CD4-positive, alpha-beta T cell (primary cell): ENCODE data around the gene BGN. TPM values are rescaled to one million over a fixed set of nuclear protein-coding genes. Genes with fewer than 3 reads are reported as not detected.

Experiments used
- ATAC-seq: fragments of 200-7000 bp; cut with Tn5 transposase; one replicate; pipeline ENCODE4 v1.10.0; 2022; ENCODE audit warnings: mild to moderate bottlenecking; ENCODE audit not compliant: poor library complexity
- CTCF ChIA-PET: fragments of 350-600 bp; sonication (Branson Sonifier 250); formaldehyde crosslinking; loops from one replicate; lab custom pipeline; 2021; ENCODE audit warnings: antibody characterized with exemption, inconsistent platforms; lab: Charles Lee
- POLR2A ChIA-PET: fragments of 350-600 bp; sonication (Branson Sonifier 250); formaldehyde crosslinking; loops from one replicate; lab custom pipeline; 2021; ENCODE audit warnings: antibody characterized with exemption, inconsistent platforms; lab: Charles Lee
- DNase-seq, 14 experiments: peaks; one replicate each; pipeline ENCODE4 v3.0.0-alpha.2; 2013 to 2020; ENCODE audit warnings: mixed read lengths in 2 of 14
- H3K27ac ChIP-seq, 2 donors: one replicate each; pipeline versions ENCODE4 v1.5.1 to v1.7.0; 2013; ENCODE audit warnings: low read length in 2 of 2, low read depth in 1 of 2, mild to moderate bottlenecking in 1 of 2
- H3K27me3 ChIP-seq, 2 experiments: 1 replicate in 1 of 2; 2 replicates in 1 of 2; pipeline versions ENCODE4 v1.6.1 to v1.7.0; 2013; ENCODE audit warnings: low read length in 2 of 2, control low read depth in 1 of 2, mild to moderate bottlenecking in 1 of 2, moderate library complexity in 1 of 2; ENCODE audit not compliant: insufficient read depth in 2 of 2, control insufficient read depth in 1 of 2
- H3K36me3 ChIP-seq: one replicate; pipeline ENCODE4 v1.6.1; 2013; ENCODE audit warnings: low read length, control low read depth; ENCODE audit not compliant: insufficient read depth
- H3K4me1 ChIP-seq: one replicate; pipeline ENCODE4 v1.6.1; 2013; ENCODE audit warnings: low read length, control low read depth; ENCODE audit not compliant: insufficient read depth
- H3K4me3 ChIP-seq: one replicate; pipeline ENCODE4 v1.5.1; 2013; ENCODE audit warnings: mild to moderate bottlenecking, low read length, moderate library complexity
- H3K9me3 ChIP-seq, 2 experiments: 1 replicate in 1 of 2; 2 replicates in 1 of 2; pipeline versions ENCODE4 v1.6.1 to v1.7.0; 2013; ENCODE audit warnings: low read length in 2 of 2, mild to moderate bottlenecking in 2 of 2, control low read depth in 1 of 2, moderate library complexity in 1 of 2; ENCODE audit not compliant: control insufficient read depth in 1 of 2, insufficient read depth in 1 of 2
- H3K27ac Mint-ChIP-seq: one replicate; pipeline ENCODE4 v1.8.0; 2020; ENCODE audit warnings: mixed read lengths
- H3K27me3 Mint-ChIP-seq: one replicate; pipeline ENCODE4 v1.8.0; 2021; ENCODE audit warnings: mixed read lengths
- H3K36me3 Mint-ChIP-seq: one replicate; pipeline ENCODE4 v1.8.0; 2021; ENCODE audit warnings: low read depth, mixed read lengths
- H3K4me1 Mint-ChIP-seq: one replicate; pipeline ENCODE4 v1.8.0; 2021; ENCODE audit warnings: low read depth, mixed read lengths
- H3K4me3 Mint-ChIP-seq: one replicate; pipeline ENCODE4 v1.8.0; 2020; ENCODE audit warnings: mild to moderate bottlenecking, mixed read lengths
- H3K9me3 Mint-ChIP-seq: one replicate; pipeline ENCODE4 v1.8.0; 2020; ENCODE audit warnings: mixed read lengths
- CTCF ChIP-seq: fragments of 200-600 bp; IDR thresholded peaks from one replicate; pipeline ENCODE4 v1.8.0; 2022; ENCODE audit warnings: antibody characterized with exemption, mild to moderate bottlenecking
- intact Hi-C, 2 experiments: fragments of 100-400 bp; cut with DNase I in 1 of 2; cut with micrococcal nuclease in 1 of 2; formaldehyde crosslinking; loops; one replicate each; pipeline versions ENCODE4 v1.15.1 to v1.9.0; 2023 to 2025; cut with DNase I, micrococcal nuclease
- total RNA-seq, 174 experiments: library from RNA in 2 of 174; stranded (reverse) in 2 of 174; gene quantifications; one replicate each; pipeline ENCODE4 v1.2.3 and lab custom pipeline; 2021 to 2026

BGN gene
- total RNA-seq, 2 experiments from 2014 or later = not detected

GRCh38 chrX:153519569-153520286 is 24.9 kb downstream of the BGN start:
- no peak for TF ChIP-seq CTCF
- ATAC-seq = no peak
- H3K36me3 ChIP-seq = no peaks in the 10 kb centered on the region
- no peak for DNase-seq
- peaks cover 5% of the 10 kb centered on the region for H3K4me1 Mint-ChIP-seq
- intact Hi-C loops = no loop called here
- no peak overlapping the region for H3K27ac ChIP-seq
- no peak overlapping the region for H3K4me3 ChIP-seq
- H3K4me1 ChIP-seq = peaks cover 4% of the 10 kb centered on the region
- POLR2A ChIA-PET = no interaction called here
- no peaks in the 10 kb centered on the region for H3K9me3 Mint-ChIP-seq
- no peaks in the 10 kb centered on the region for H3K36me3 Mint-ChIP-seq
- H3K27me3 ChIP-seq = peaks cover 10 to 30% of the 10 kb centered on the region in 2 experiments
- H3K27ac Mint-ChIP-seq = no peak overlapping the region
- no peaks in the 10 kb centered on the region for H3K9me3 ChIP-seq
- CTCF ChIA-PET = no interaction called here
- H3K4me3 Mint-ChIP-seq = no peak overlapping the region
- peaks cover 17% of the 10 kb centered on the region for H3K27me3 Mint-ChIP-seq

DNA sequence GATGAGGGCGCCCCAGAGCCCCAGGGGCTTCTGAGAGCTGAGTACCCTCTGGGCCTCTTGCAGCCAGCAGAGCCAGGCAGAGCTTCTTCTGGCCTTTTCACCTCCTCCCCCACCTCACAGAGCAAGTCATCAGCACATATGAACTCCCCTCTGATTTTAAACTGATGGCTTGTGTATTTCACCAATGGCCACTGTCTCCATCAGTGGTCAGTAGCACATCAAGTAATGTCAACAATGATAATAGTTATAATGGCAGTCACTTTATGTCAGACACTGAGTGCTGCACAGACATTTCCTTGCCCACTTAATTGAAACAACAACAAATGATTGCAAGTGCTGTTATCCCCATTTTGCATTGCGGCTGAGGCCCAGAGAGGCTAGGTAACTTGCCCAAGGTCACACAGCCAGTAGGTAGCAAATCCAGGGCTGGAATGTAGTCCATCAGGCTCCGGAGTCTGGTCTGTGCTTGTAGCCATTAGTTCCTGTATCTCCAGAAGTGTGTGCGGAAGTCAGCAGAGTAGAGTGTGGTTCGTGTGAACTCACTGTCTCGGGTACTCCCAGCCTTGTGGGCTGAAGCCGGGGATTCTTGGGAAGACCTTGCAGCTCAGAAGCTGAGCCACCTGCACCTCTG is 25.6 kb downstream of the BGN start:
- CTCF ChIA-PET = no interaction called here
- DNase-seq (no peak), ATAC-seq (no peak)
- POLR2A ChIA-PET = no interaction called here
- H3K36me3 ChIP-seq = no peaks in the 10 kb centered on the region
- no peak overlapping the region for H3K27ac Mint-ChIP-seq
- H3K36me3 Mint-ChIP-seq = no peaks in the 10 kb centered on the region
- TF ChIP-seq CTCF = no peak
- peaks cover 10 to 30% of the 10 kb centered on the region in 2 experiments for H3K27me3 ChIP-seq
- peaks cover 5% of the 10 kb centered on the region for H3K4me1 Mint-ChIP-seq
- intact Hi-C loops = no loop called here
- no peak overlapping the region for H3K4me3 ChIP-seq
- H3K4me3 Mint-ChIP-seq = no peak overlapping the region
- no peak overlapping the region for H3K27ac ChIP-seq
- H3K27me3 Mint-ChIP-seq = peaks cover 17% of the 10 kb centered on the region
- no peaks in the 10 kb centered on the region for H3K9me3 ChIP-seq
- no peaks in the 10 kb centered on the region for H3K9me3 Mint-ChIP-seq
- H3K4me1 ChIP-seq = peaks cover 4% of the 10 kb centered on the region

DNA sequence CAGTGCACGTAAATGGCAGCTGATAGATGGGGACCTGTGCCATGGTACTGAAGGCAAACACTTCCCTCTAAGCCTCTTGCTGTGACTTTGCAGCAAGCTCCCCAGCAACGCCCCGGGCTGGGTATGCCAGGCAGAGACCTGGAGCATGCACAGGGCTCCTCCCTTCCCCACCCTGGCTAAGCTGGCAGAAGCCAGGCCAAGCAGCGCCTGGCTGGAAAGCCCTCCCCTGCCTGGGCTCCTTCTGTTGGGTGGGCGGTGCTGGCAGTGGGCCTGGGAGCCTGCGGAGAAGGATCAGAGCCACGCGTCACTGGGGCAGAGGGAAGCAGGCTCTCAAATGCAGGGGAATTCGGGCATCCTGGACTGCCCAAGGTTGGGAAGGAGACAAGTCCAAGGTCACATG is 26.3 kb downstream of the BGN start:
- H3K27me3 Mint-ChIP-seq = peaks cover 12% of the 10 kb centered on the region
- intact Hi-C loops = no loop called here
- H3K4me1 Mint-ChIP-seq = peaks cover 2% of the 10 kb centered on the region
- DNase-seq = no peak
- H3K4me3 Mint-ChIP-seq = no peak overlapping the region
- ChIA-PET CTCF (no interaction called here), POLR2A (no interaction called here)
- H3K27me3 ChIP-seq = peaks cover 10 to 30% of the 10 kb centered on the region in 2 experiments
- peaks cover 4% of the 10 kb centered on the region for H3K4me1 ChIP-seq
- TF ChIP-seq CTCF = no peak
- no peak overlapping the region for H3K27ac Mint-ChIP-seq
- no peaks in the 10 kb centered on the region for H3K36me3 Mint-ChIP-seq
- no peak overlapping the region for H3K4me3 ChIP-seq
- H3K9me3 ChIP-seq = no peaks in the 10 kb centered on the region
- no peaks in the 10 kb centered on the region for H3K36me3 ChIP-seq
- no peaks in the 10 kb centered on the region for H3K9me3 Mint-ChIP-seq
- no peak for ATAC-seq
- H3K27ac ChIP-seq = no peak overlapping the region
